Natural killer cell treated with Interleukin-12 subunit alpha and Interleukin-12 subunit beta and Interleukin-15 and Interleukin-18, amount 100 ng/mL, for 72 hours (primary cell): ENCODE results near the gene PICK1. TPM values are rescaled to one million over a fixed set of nuclear protein-coding genes. Genes with fewer than 3 reads are reported as not detected.
A peak's percentile ranks its signal among the peaks of the same experiment; 100 is the strongest.

Experiments
- ATAC-seq, 2 donors: fragments of 150-1000 bp; cut with Tn5 transposase in 1 of 2; sonication (Bioruptor Pico), chemical (Tn5 transposase) in 1 of 2; 2 replicates each; pipeline ENCODE4 v1.10.0; 2021
- DNase-seq: peaks from one replicate; pipeline ENCODE4 v3.0.0; 2022; ENCODE audit warnings: low spot score
- H3K27ac Mint-ChIP-seq, 2 donors: 1 replicate in 1 of 2; 2 replicates in 1 of 2; pipeline ENCODE4 v1.8.0; 2022; ENCODE audit warnings: mixed read lengths in 2 of 2, mild to moderate bottlenecking in 1 of 2, moderate library complexity in 1 of 2
- H3K27me3 Mint-ChIP-seq, 2 donors: 1 replicate in 1 of 2; 2 replicates in 1 of 2; pipeline ENCODE4 v1.8.0; 2022; ENCODE audit warnings: mixed read lengths in 2 of 2
- H3K36me3 Mint-ChIP-seq: one replicate; pipeline ENCODE4 v1.8.0; 2022; ENCODE audit warnings: mixed read lengths
- H3K4me1 Mint-ChIP-seq, 2 donors: 1 replicate in 1 of 2; 2 replicates in 1 of 2; pipeline ENCODE4 v1.8.0; 2022; ENCODE audit warnings: low read depth in 2 of 2, mixed read lengths in 2 of 2, mild to moderate bottlenecking in 1 of 2
- H3K4me3 Mint-ChIP-seq: one replicate; pipeline ENCODE4 v1.8.0; 2022; ENCODE audit warnings: mixed read lengths
- H3K9me3 Mint-ChIP-seq: 2 replicates; pipeline ENCODE4 v1.8.0; 2022; ENCODE audit warnings: mixed read lengths
- total RNA-seq, 2 donors: library from RNA; stranded (reverse); gene quantifications; one replicate each; pipeline ENCODE4 v1.2.3, GENCODE V29; 2022

PICK1 gene
- total RNA-seq: 10 to 100 TPM; 14.8 to 18.8 TPM

GRCh38 chr22:38056969-38057891 lies at the start of gene PICK1:
PICK1 (plus strand) TSS chr22:38057404; CDS start chr22:38057810, 406 bp downstream.
- no peaks in the 10 kb centered on the region for H3K36me3 Mint-ChIP-seq
- H3K9me3 Mint-ChIP-seq: no peaks in the 10 kb centered on the region
- DNase-seq (peak; percentile 82), ATAC-seq (peak; percentile 85 to 90)
- peak within 1 kb of the TSS; percentile 92 for H3K4me3 Mint-ChIP-seq
- H3K27me3 Mint-ChIP-seq: no peaks in the 10 kb centered on the region
- H3K27ac Mint-ChIP-seq: peak within 1 kb of the TSS; percentile 91 to 95
- H3K4me1 Mint-ChIP-seq: peaks cover 16 to 20% of the 10 kb centered on the region in 2 donors

DNA sequence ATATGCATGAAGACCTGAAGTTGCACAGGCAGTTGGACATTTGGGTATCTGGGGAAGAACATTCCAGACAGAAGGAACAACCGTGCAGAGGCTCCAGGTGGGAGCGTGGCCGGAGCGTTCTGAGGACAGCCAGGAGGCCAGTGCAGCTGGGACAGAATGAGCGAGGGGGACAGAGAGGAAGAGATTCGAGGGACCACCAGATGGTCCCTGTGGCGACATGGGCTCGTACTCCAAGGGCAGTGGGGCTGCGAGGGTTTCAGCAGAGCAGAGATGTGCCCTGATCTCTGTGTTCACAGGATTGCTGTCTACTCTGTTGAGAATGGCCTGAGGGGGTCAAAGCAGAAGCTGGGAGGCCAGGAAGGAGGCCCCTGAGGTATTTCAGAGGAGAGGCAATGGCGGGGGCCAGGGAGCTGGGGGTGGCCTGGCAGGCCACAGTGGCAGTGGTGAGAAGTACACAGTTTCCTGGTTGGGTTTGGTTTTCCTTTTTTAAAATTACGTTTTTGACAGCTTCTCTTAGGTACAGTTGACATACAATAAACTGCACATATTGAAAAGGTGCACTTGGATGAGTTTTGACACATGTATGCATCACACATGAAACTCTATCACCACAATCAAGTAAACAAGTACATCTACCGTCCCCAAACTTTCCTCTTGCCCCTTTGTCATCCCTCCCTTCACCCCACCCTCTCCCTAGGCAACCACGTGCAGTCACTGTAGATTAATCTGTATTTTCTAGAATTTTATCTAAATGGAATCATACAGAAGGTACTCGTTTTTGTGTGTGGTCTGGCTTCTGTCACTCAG lies 48.0 kb upstream of the PICK1 start:
- Mint-ChIP-seq H3K4me1 (peaks cover 18 to 24% of the 10 kb centered on the region in 2 donors), H3K9me3 (no peaks in the 10 kb centered on the region), H3K27ac (peak overlapping the region; percentile 15 to 66), H3K36me3 (no peaks in the 10 kb centered on the region), H3K4me3 (peak overlapping the region; percentile 56), H3K27me3 (no peaks in the 10 kb centered on the region)
- ATAC-seq (peak in 1 of 2 donors; percentile 43), DNase-seq (no peak)

- Mint-ChIP-seq H3K4me1 (peaks cover 15 to 18% of the 10 kb centered on the region in 2 donors), H3K4me3 (no peak overlapping the region), H3K27ac (no peak overlapping the region), H3K36me3 (no peaks in the 10 kb centered on the region), H3K27me3 (no peaks in the 10 kb centered on the region), H3K9me3 (no peaks in the 10 kb centered on the region)
- DNase-seq: no peak
- no peak for ATAC-seq
Measured at GRCh38 chr22:38012604-38013072, 44.6 kb upstream of the PICK1 start.

GRCh38 chr22:38014083-38014482 lies 43.1 kb upstream of the PICK1 start:
- no peaks in the 10 kb centered on the region for H3K27me3 Mint-ChIP-seq
- no peak for ATAC-seq
- peaks cover 19 to 21% of the 10 kb centered on the region in 2 donors for H3K4me1 Mint-ChIP-seq
- H3K27ac Mint-ChIP-seq: no peak overlapping the region
- no peaks in the 10 kb centered on the region for H3K9me3 Mint-ChIP-seq
- no peak for DNase-seq
- H3K36me3 Mint-ChIP-seq: no peaks in the 10 kb centered on the region
- H3K4me3 Mint-ChIP-seq: no peak overlapping the region

DNA sequence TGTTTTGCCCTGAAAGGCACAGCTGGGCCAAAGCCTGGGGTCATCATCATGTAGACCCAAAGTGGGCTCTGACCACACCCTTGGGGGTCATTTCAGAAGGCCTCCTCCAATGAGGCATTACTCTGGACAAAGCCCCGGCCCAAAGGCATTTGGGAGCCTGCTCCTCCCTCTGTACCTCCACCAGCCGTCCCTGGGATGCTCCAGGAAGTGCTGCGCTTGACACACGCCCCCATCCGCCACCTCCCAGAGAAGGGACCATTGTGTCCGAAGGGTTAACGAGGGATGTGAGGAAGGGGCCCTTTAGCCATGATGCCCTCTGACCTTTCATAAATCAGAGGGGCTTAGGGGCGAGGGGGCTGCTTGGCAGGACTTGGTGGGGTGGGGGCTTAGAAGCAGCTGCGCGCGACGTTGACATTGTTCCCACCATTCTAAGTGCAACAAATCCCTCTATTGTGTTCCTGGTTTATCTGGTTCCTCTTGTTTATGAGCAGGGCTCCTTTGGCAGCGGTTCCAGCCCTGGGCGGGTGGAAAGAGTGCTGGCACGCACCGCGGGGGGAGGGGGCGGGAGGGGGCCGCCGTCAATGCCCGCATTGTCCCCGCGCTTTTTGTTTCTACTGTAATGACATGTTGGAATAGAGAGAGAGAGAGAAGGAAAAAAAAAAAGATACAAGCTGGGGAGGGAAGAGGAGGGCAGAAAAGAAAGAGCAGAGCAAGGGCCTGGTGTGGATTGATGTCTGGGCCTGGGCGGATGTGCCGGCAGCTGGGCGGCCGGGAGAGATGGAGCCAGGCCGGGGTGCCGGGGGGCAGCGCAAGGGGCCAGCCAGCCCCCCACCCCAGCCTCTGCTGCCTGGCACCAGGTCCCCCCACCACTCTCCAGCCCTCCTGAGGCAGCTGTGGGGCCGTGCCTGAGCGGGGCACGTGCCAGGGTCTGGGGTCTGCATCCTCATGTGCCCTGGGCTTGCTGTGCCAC lies 40.7 kb upstream of the PICK1 start:
- no peaks in the 10 kb centered on the region for H3K9me3 Mint-ChIP-seq
- ATAC-seq (no peak), DNase-seq (no peak)
- H3K4me3 Mint-ChIP-seq: no peak overlapping the region
- no peaks in the 10 kb centered on the region for H3K27me3 Mint-ChIP-seq
- H3K27ac Mint-ChIP-seq: no peak overlapping the region
- no peaks in the 10 kb centered on the region for H3K36me3 Mint-ChIP-seq
- peaks cover 10 to 15% of the 10 kb centered on the region in 2 donors for H3K4me1 Mint-ChIP-seq

DNA sequence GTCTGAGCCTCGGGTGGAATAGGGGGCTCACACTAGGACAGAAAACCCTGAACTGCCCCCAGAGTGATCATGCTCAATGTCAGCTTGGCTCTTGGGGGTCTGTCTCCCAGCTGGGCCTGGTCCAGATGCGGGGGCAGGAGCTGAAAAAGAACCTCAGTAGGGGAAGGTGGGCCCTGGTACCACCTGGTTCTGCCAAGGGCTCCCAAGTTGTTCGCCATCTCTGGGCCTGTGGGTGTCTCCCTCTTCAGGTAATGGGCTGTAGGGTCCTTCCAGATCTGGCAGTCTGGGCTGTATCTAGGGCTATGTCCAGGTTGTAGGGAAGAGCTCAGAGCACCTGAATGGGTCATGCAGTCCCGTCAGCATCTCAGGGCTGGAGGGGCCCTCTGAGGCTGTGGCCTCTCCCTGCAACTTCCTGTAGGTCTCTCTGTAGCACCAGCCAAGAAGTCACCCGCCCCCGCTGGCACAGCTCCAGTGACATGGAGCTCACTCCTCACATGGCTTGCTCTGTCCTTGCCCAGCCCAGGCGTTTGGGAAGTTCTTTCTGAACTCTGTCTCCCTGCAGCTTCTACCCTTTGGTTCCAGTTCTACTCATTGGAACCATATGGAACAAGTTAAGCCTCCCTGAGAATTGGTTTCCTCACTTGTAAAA lies 39.8 kb upstream of the PICK1 start:
- Mint-ChIP-seq H3K4me1 (peaks cover 10 to 15% of the 10 kb centered on the region in 2 donors), H3K4me3 (no peak overlapping the region), H3K27me3 (no peaks in the 10 kb centered on the region), H3K9me3 (no peaks in the 10 kb centered on the region), H3K27ac (no peak overlapping the region), H3K36me3 (no peaks in the 10 kb centered on the region)
- no peak for DNase-seq
- ATAC-seq: no peak

DNA sequence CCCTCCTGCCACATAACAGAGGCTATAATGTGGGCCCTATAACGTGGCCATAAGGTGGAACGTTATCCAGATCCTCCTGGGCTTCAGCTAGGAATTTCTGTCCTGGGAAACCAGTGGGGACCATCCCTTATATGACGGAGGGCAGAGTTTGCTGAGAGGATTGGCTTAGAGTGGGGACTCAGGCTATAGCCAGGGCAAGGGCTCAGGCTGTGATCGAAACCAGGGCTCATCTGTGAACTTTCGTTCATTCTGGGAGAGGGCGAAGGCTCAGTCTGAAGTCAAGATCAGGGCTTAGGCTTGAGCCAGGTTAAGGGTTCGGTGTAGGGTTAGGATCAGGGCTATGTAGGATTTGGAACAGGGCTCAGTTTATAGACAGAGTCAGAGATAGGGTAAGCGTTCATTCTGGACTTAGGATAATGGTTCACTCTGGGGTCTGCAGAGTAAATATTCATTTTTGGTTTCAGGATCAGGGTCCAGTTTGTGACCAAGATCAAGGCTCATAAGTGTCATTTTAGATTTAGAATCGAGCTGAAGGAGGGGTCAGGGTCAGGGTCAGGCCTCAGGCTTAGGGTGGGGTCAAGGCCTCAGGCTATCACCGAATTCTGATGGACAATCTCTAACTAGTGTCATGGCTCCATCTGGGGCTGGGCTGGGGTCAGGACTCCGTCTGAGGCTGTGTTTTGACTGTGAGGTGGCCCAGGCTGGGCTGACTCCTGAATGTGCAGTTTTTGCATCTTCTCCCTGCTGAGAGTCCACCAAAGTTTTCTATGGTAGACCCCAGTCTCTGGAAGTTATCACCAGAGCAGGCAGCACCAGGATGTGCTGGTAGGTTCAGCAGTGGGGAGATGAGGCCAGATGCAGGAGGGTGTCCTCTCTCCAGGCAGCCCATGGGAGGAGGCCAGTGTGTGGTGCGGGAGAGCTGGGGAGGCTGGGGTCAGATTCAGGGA lies 39.0 kb upstream of the PICK1 start:
- no peak for DNase-seq
- peaks cover 10 to 15% of the 10 kb centered on the region in 2 donors for H3K4me1 Mint-ChIP-seq
- no peak overlapping the region for H3K27ac Mint-ChIP-seq
- no peak overlapping the region for H3K4me3 Mint-ChIP-seq
- H3K9me3 Mint-ChIP-seq: no peaks in the 10 kb centered on the region
- no peaks in the 10 kb centered on the region for H3K36me3 Mint-ChIP-seq
- H3K27me3 Mint-ChIP-seq: no peaks in the 10 kb centered on the region
- ATAC-seq: no peak

GRCh38 chr22:38018938-38019827 lies 38.0 kb upstream of the PICK1 start:
- Mint-ChIP-seq H3K4me3 (no peak overlapping the region), H3K27ac (no peak overlapping the region)

DNA sequence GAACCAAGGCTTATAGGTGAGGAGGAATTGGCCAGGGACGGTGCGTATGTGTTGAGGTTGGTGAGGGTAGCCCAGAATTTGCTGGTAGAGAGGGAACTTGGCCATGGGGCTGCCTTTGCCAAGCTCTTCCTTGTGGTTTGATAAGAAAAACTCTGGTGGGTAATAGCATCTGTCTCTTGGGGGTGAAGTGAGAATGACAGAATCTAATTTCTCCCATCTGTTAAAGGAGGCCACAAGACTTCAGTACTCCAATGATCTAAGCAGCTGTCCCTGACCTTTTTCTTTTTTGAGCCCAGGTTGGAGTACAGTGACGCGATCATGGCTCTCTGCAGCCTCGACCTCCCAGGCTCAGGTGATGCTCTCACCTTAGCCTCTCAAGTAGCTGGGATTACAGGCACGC lies 36.0 kb upstream of the PICK1 start:
- Mint-ChIP-seq H3K27ac (no peak overlapping the region), H3K36me3 (no peaks in the 10 kb centered on the region), H3K9me3 (no peaks in the 10 kb centered on the region), H3K4me3 (no peak overlapping the region), H3K4me1 (peaks cover 10 to 15% of the 10 kb centered on the region in 2 donors), H3K27me3 (no peaks in the 10 kb centered on the region)
- DNase-seq (no peak), ATAC-seq (no peak)

More at GRCh38 chr22:38018938-38019827, 38.0 kb upstream of the PICK1 start:
- DNase-seq (no peak), ATAC-seq (peak in 1 of 2 donors; percentile 19)
- Mint-ChIP-seq H3K27me3 (no peaks in the 10 kb centered on the region), H3K9me3 (no peaks in the 10 kb centered on the region), H3K36me3 (no peaks in the 10 kb centered on the region), H3K4me1 (peaks cover 10 to 15% of the 10 kb centered on the region in 2 donors)

DNA sequence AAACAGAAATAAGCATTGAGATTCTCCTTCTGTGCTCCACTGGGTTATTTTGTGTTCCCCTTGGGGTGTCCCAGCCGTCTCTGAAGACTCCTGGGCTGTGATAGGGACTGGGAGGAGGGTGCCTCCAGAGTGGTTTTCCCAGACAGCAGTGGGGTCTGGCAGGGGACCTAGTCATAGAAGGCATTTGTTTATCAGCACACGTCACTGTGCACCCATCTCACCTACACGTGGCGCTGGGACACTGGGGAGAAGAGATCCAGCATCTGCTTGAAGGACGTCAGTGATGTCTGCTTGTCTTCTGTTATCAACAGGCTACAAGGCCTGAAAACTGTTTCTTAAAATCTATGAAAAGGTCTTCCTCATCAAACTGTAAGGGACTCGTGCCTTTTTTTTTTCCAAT lies 34.2 kb upstream of the PICK1 start:
- Mint-ChIP-seq H3K27ac (no peak overlapping the region), H3K27me3 (no peaks in the 10 kb centered on the region), H3K9me3 (no peaks in the 10 kb centered on the region), H3K4me3 (no peak overlapping the region), H3K36me3 (no peaks in the 10 kb centered on the region), H3K4me1 (peaks cover 17 to 24% of the 10 kb centered on the region in 2 donors)
- ATAC-seq: no peak
- no peak for DNase-seq

DNA sequence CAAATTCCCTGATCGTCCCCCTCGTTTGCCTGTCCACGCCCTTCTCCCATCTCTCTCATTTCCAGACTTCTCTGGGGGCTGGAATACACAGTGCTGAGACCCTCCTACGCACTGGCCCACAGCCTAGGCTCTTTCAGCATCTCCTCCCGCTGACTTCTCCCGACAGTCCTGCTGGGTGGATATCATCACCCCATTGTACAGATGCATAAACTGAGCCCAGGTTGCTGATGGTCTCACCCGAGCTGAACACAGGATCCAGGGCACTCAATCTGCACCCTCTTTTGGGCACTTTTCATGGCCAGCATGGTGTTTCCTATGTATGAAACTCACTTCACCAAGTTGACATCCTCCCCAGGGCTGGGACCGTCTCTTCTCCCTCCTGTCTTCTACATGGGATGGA lies 31.7 kb upstream of the PICK1 start:
- Mint-ChIP-seq H3K4me3 (no peak overlapping the region), H3K27me3 (no peaks in the 10 kb centered on the region)

More for the DNA sequence above, 31.7 kb upstream of the PICK1 start:
- H3K4me1 Mint-ChIP-seq: peaks cover 10 to 17% of the 10 kb centered on the region in 2 donors
- H3K9me3 Mint-ChIP-seq: no peaks in the 10 kb centered on the region
- DNase-seq (no peak), ATAC-seq (no peak)
- H3K27ac Mint-ChIP-seq: no peak overlapping the region
- H3K36me3 Mint-ChIP-seq: no peaks in the 10 kb centered on the region
